ENCODE measurements around the gene UXT. TPM values are rescaled to one million over a fixed set of nuclear protein-coding genes. Genes with fewer than 3 reads are reported as not detected.

UXT gene
- total and polyA plus RNA-seq, 5 donors from 2014 or later: 140 to 416 (median 340) TPM

DNA sequence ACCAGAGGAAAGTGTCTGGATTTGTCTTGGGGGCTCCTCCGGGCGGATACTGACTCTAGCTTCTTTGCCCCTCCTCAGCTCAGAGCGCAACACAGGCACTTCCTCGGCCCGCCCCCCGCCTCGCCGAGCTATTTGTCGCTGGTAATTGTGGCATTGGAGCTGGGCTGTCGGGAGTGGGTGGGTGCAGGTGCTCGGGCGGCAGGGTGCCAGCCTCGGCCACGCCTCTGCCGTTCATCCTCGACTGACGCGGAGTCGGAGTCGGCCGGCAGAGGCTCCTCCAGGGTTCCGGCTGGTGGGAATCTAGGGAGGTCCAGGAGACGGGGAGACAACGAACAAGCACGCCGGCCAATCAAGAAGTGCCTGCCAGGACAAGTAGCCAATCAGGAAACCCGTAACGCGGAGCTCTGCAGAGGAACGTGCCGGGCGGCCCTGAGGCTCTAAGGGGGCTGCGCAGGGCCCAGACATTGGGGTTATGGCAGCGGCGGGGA, 35.4 kb downstream of the UXT start:
- H3K36me3 ChIP-seq (ENCODE audit: control insufficient read depth, insufficient read depth, low read length): no peaks in the 10 kb centered on the region
- H3K27ac ChIP-seq (ENCODE audit: insufficient read depth, low read length, poor library complexity, severe bottlenecking): no peak overlapping the region
- H3K27me3 ChIP-seq (ENCODE audit: control insufficient read depth, insufficient read depth, low read length): no peaks in the 10 kb centered on the region
- ATAC-seq (ENCODE audit: low read depth in 2 of 2): peak; percentile 26 to 45
- no peak overlapping the region for H3K4me3 ChIP-seq (ENCODE audit: low read depth, low read length)
- H3K27me3 Mint-ChIP-seq: peaks cover 16% of the 10 kb centered on the region
- H3K4me1 ChIP-seq (ENCODE audit: control insufficient read depth, insufficient read depth, low read length, poor library complexity, severe bottlenecking): peaks cover 16% of the 10 kb centered on the region
- DNase-seq: peak; percentile 27 to 57 (median 50)
- peaks cover 0 to 1% (median 0%) of the 10 kb centered on the region in 7 donors for H3K9me3 Mint-ChIP-seq
- H3K36me3 Mint-ChIP-seq: no peaks in the 10 kb centered on the region
- peaks cover 0 to 34% (median 14%) of the 10 kb centered on the region in 4 donors for H3K4me1 Mint-ChIP-seq
- peak overlapping the region; percentile 82 to 93 (median 89) for H3K4me3 Mint-ChIP-seq
- H3K9me3 ChIP-seq (ENCODE audit: control insufficient read depth in 2 of 2, low read length in 2 of 2): no peaks in the 10 kb centered on the region
- peak overlapping the region in 2 of 3 donors; percentile 46 to 62 for H3K27ac Mint-ChIP-seq

DNA sequence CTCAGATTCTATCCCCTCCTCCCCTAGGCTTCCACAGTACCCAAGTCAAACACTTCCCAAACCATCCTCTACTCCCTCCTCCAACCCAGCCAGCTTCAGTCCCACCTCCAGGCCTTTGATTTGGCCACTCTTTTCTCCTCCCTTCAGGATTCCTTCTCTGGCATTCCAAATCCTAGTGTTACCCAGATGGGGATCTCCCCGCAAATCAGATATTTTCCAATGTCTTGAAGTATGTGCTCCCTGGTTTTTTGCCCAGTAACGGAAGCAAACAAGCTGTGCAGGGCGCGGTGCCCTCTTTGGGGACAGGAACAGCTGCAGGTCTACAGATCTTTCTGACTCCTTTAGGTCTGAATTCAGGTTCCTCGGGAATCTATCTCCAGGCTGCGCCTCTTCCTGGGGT, 37.1 kb downstream of the UXT start:
- H3K27me3 ChIP-seq (ENCODE audit: control insufficient read depth, insufficient read depth, low read length): no peaks in the 10 kb centered on the region
- no peak overlapping the region for H3K27ac Mint-ChIP-seq
- ATAC-seq (ENCODE audit: low read depth in 2 of 2) (no peak), DNase-seq (no peak)
- no peak overlapping the region for H3K4me3 ChIP-seq (ENCODE audit: low read depth, low read length)
- H3K27me3 Mint-ChIP-seq: peaks cover 22% of the 10 kb centered on the region
- no peaks in the 10 kb centered on the region for H3K36me3 Mint-ChIP-seq
- peaks cover 0 to 31% (median 13%) of the 10 kb centered on the region in 4 donors for H3K4me1 Mint-ChIP-seq
- no peaks in the 10 kb centered on the region for H3K9me3 ChIP-seq (ENCODE audit: control insufficient read depth in 2 of 2, low read length in 2 of 2)
- peak overlapping the region in 1 of 4 donors; percentile 68 for H3K4me3 Mint-ChIP-seq
- peaks cover 0 to 1% (median 0%) of the 10 kb centered on the region in 7 donors for H3K9me3 Mint-ChIP-seq
- peaks cover 13% of the 10 kb centered on the region for H3K4me1 ChIP-seq (ENCODE audit: control insufficient read depth, insufficient read depth, low read length, poor library complexity, severe bottlenecking)
- H3K36me3 ChIP-seq (ENCODE audit: control insufficient read depth, insufficient read depth, low read length): no peaks in the 10 kb centered on the region
- H3K27ac ChIP-seq (ENCODE audit: insufficient read depth, low read length, poor library complexity, severe bottlenecking): no peak overlapping the region

DNA sequence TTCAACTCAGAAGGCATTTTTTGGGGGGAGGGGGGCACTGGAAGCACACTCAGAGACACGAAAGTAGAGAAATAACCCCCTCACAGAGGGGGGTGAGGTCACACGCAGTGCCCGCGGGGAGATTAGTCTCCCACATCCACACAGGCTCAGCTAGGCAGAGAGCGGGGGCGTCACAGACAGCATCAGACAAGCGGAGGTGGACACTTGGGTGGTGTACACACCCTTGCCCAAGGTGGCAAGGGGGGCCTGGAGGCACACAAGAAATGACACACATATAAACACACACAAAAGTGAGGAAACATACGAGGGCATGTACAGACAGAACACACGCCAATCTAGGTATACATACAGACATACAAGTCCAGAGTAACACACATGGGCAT, 38.7 kb downstream of the UXT start:
- peaks cover 13% of the 10 kb centered on the region for H3K4me1 ChIP-seq (ENCODE audit: control insufficient read depth, insufficient read depth, low read length, poor library complexity, severe bottlenecking)
- DNase-seq (no peak), ATAC-seq (ENCODE audit: low read depth in 2 of 2) (no peak)
- H3K9me3 ChIP-seq (ENCODE audit: control insufficient read depth in 2 of 2, low read length in 2 of 2): no peaks in the 10 kb centered on the region
- Mint-ChIP-seq H3K27ac (no peak overlapping the region), H3K36me3 (no peaks in the 10 kb centered on the region), H3K4me3 (peak overlapping the region in 2 of 4 donors; percentile 56 to 68), H3K27me3 (peaks cover 22% of the 10 kb centered on the region), H3K9me3 (peaks cover 0 to 1% (median 0%) of the 10 kb centered on the region in 7 donors), H3K4me1 (peaks cover 0 to 29% (median 13%) of the 10 kb centered on the region in 4 donors)
- H3K27me3 ChIP-seq (ENCODE audit: control insufficient read depth, insufficient read depth, low read length): no peaks in the 10 kb centered on the region
- H3K27ac ChIP-seq (ENCODE audit: insufficient read depth, low read length, poor library complexity, severe bottlenecking): no peak overlapping the region
- no peak overlapping the region for H3K4me3 ChIP-seq (ENCODE audit: low read depth, low read length)
- no peaks in the 10 kb centered on the region for H3K36me3 ChIP-seq (ENCODE audit: control insufficient read depth, insufficient read depth, low read length)

DNA sequence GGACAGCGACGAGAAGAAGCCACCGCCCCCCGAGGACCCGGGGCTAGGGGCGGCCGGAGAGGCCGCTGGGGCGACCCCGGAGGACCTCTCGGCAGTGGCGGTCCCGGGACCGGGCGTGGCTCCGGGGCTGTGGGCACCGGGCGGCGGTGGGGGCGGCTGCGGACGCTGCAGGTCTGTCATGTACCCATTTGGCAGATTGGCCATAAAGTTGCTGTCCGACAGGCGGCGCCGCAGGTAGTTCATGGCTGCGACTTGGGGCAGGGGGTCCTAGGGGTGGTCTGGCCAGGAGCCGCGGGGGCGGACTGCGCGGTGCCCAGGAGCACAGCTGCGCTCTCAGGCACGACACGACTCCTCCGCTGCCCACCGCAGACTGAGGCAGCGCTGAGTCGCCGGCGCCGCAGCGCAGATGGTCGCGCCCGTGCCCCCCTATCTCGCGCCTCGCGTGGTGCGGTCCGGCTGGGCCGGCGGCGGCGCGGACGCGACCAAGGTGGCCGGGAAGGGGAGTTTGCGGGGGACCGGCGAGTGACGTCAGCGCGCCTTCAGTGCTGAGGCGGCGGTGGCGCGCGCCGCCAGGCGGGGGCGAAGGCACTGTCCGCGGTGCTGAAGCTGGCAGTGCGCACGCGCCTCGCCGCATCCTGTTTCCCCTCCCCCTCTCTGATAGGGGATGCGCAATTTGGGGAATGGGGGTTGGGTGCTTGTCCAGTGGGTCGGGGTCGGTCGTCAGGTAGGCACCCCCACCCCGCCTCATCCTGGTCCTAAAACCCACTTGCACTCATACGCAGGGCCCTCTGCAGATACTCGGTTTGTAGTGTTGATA, 39.3 kb downstream of the UXT start, which contains the start of gene SYN1:
Gene SYN1, minus strand, starts transcription at position 372 of the 817 bp plus-strand sequence. Its CDS starts 129 bp downstream, at position 243.
- peak; percentile 86 to 89 for ATAC-seq (ENCODE audit: low read depth in 2 of 2)
- H3K36me3 ChIP-seq (ENCODE audit: control insufficient read depth, insufficient read depth, low read length): no peaks in the 10 kb centered on the region
- DNase-seq: peak; percentile 68 to 81 (median 80)
- no peaks in the 10 kb centered on the region for H3K9me3 ChIP-seq (ENCODE audit: control insufficient read depth in 2 of 2, low read length in 2 of 2)
- peaks cover 0 to 1% (median 0%) of the 10 kb centered on the region in 7 donors for H3K9me3 Mint-ChIP-seq
- no peaks in the 10 kb centered on the region for H3K36me3 Mint-ChIP-seq
- H3K27ac Mint-ChIP-seq: no peak within 1 kb of the TSS
- peaks cover 22% of the 10 kb centered on the region for H3K27me3 Mint-ChIP-seq
- H3K27ac ChIP-seq (ENCODE audit: insufficient read depth, low read length, poor library complexity, severe bottlenecking): no peak within 1 kb of the TSS
- H3K4me1 Mint-ChIP-seq: peaks cover 0 to 29% (median 13%) of the 10 kb centered on the region in 4 donors
- H3K4me3 ChIP-seq (ENCODE audit: low read depth, low read length): no peak within 1 kb of the TSS
- peak within 1 kb of the TSS; percentile 63 to 74 (median 68) for H3K4me3 Mint-ChIP-seq
- H3K27me3 ChIP-seq (ENCODE audit: control insufficient read depth, insufficient read depth, low read length): no peaks in the 10 kb centered on the region
- peaks cover 13% of the 10 kb centered on the region for H3K4me1 ChIP-seq (ENCODE audit: control insufficient read depth, insufficient read depth, low read length, poor library complexity, severe bottlenecking)

DNA sequence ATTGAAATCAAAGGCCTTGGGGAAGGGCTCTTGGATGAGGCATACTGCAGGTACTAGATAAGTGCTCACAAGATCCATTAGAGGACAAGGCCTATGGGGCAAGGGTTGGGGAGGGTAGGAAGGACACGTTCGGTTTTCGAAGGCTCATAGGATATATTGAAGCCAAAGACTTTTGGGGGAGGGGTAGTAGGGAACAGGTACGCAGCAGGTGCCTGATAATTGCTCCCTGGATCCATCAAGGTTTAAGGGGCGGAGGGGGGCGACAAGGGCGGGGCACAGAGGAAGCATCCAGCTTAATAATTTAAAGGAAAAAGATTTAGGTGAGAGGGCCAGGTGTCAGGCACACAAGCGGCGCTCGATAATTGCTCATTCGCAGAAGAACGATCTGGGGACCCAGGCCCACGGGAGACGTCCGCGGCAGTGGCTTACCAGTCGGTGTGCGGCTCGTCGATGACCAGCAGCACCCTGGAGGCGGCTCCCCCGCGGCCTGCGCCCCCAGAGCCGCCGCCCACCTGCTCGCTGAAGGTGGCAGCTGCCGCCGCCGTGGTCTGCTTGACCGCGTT, 40.0 kb downstream of the UXT start:
- H3K4me3 Mint-ChIP-seq: peak overlapping the region; percentile 63 to 74 (median 68)
- peaks cover 22% of the 10 kb centered on the region for H3K27me3 Mint-ChIP-seq
- peaks cover 0 to 1% (median 0%) of the 10 kb centered on the region in 7 donors for H3K9me3 Mint-ChIP-seq
- H3K9me3 ChIP-seq (ENCODE audit: control insufficient read depth in 2 of 2, low read length in 2 of 2): no peaks in the 10 kb centered on the region
- H3K27ac Mint-ChIP-seq: no peak overlapping the region
- no peak for DNase-seq
- H3K4me1 ChIP-seq (ENCODE audit: control insufficient read depth, insufficient read depth, low read length, poor library complexity, severe bottlenecking): peaks cover 13% of the 10 kb centered on the region
- H3K36me3 Mint-ChIP-seq: no peaks in the 10 kb centered on the region
- H3K27me3 ChIP-seq (ENCODE audit: control insufficient read depth, insufficient read depth, low read length): no peaks in the 10 kb centered on the region
- H3K4me1 Mint-ChIP-seq: peaks cover 0 to 26% (median 13%) of the 10 kb centered on the region in 4 donors
- no peaks in the 10 kb centered on the region for H3K36me3 ChIP-seq (ENCODE audit: control insufficient read depth, insufficient read depth, low read length)
- ATAC-seq (ENCODE audit: low read depth in 2 of 2): no peak
- no peak overlapping the region for H3K27ac ChIP-seq (ENCODE audit: insufficient read depth, low read length, poor library complexity, severe bottlenecking)
- H3K4me3 ChIP-seq (ENCODE audit: low read depth, low read length): no peak overlapping the region

DNA sequence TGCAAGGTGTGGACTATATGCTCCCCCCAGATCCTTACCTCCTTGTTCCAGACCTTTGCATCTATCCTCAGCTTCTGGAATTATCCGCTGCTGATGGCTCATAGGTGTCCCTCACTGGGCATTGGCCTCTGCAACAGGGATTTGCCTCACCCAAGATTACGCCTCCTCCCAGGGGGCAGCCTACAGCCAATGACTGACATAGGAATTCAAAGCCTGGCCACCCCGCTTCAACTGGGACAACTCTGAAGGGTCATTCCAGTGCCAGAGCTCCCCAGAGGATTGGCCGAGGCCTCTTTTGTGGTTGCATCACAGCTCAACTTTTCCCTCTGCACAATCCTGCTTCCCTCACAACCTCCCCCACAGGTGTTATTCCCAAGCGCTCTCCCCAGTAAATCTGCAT, 44.4 kb downstream of the UXT start:
- no peak overlapping the region for H3K27ac Mint-ChIP-seq
- Histone ChIP-seq H3K36me3 (ENCODE audit: control insufficient read depth, insufficient read depth, low read length) (no peaks in the 10 kb centered on the region), H3K27me3 (ENCODE audit: control insufficient read depth, insufficient read depth, low read length) (no peaks in the 10 kb centered on the region), H3K4me3 (ENCODE audit: low read depth, low read length) (no peak overlapping the region), H3K4me1 (ENCODE audit: control insufficient read depth, insufficient read depth, low read length, poor library complexity, severe bottlenecking) (peaks cover 5% of the 10 kb centered on the region), H3K9me3 (ENCODE audit: control insufficient read depth in 2 of 2, low read length in 2 of 2) (no peaks in the 10 kb centered on the region), H3K27ac (ENCODE audit: insufficient read depth, low read length, poor library complexity, severe bottlenecking) (no peak overlapping the region)
- ATAC-seq (ENCODE audit: low read depth in 2 of 2): no peak
- no peak overlapping the region for H3K4me3 Mint-ChIP-seq
- H3K36me3 Mint-ChIP-seq: no peaks in the 10 kb centered on the region
- peaks cover 9% of the 10 kb centered on the region for H3K27me3 Mint-ChIP-seq
- peaks cover 0 to 1% (median 0%) of the 10 kb centered on the region in 7 donors for H3K9me3 Mint-ChIP-seq
- DNase-seq: no peak
- H3K4me1 Mint-ChIP-seq: peaks cover 0 to 5% (median 2%) of the 10 kb centered on the region in 4 donors

DNA sequence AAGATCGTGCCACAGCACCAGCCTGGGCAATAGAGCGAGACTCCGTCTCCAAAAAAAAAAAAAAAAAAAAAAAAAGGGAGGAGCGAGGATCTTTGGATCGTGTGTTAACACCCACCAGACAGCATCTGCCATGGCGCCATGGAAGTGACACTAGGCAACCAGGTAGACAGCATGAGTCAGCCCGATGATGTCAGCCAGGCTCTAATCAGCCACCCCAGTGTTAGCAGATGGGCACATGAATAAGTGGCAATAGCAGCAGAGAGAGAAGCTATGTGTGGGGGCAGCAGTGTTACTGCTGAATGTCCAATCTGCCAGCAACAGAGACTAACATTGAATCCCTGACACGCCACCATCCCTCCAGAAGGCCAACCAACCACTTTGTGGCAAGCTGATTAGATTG, 45.9 kb downstream of the UXT start:
- peaks cover 0 to 2% (median 0%) of the 10 kb centered on the region in 7 donors for H3K9me3 Mint-ChIP-seq
- Histone ChIP-seq H3K9me3 (ENCODE audit: control insufficient read depth in 2 of 2, low read length in 2 of 2) (no peaks in the 10 kb centered on the region), H3K27me3 (ENCODE audit: control insufficient read depth, insufficient read depth, low read length) (no peaks in the 10 kb centered on the region), H3K4me3 (ENCODE audit: low read depth, low read length) (no peak overlapping the region), H3K4me1 (ENCODE audit: control insufficient read depth, insufficient read depth, low read length, poor library complexity, severe bottlenecking) (no peaks in the 10 kb centered on the region), H3K27ac (ENCODE audit: insufficient read depth, low read length, poor library complexity, severe bottlenecking) (no peak overlapping the region), H3K36me3 (ENCODE audit: control insufficient read depth, insufficient read depth, low read length) (no peaks in the 10 kb centered on the region)
- ATAC-seq (ENCODE audit: low read depth in 2 of 2) (no peak), DNase-seq (no peak)
- peaks cover 0 to 3% (median 0%) of the 10 kb centered on the region in 4 donors for H3K4me1 Mint-ChIP-seq
- H3K27ac Mint-ChIP-seq: no peak overlapping the region
- peaks cover 1% of the 10 kb centered on the region for H3K27me3 Mint-ChIP-seq
- no peak overlapping the region for H3K4me3 Mint-ChIP-seq
- no peaks in the 10 kb centered on the region for H3K36me3 Mint-ChIP-seq

Data from CD4-positive, CD25-positive, alpha-beta regulatory T cell (primary cell).